Activated CD8-positive, alpha-beta memory T cell treated with anti-CD3 and anti-CD28 coated beads for 36 hours (primary cell): ENCODE data around the gene RAP1A. TPM values are rescaled to one million over a fixed set of nuclear protein-coding genes. Genes with fewer than 3 reads are reported as not detected.

Source experiments
- CTCF ChIA-PET: fragments of 350-600 bp; sonication (Branson Sonifier 250); formaldehyde crosslinking; loops from one replicate; lab custom pipeline; 2021; ENCODE audit warnings: antibody characterized with exemption; lab: Charles Lee
- POLR2A ChIA-PET: fragments of 350-600 bp; sonication (Branson Sonifier 250); formaldehyde crosslinking; loops from one replicate; lab custom pipeline; 2021; ENCODE audit warnings: antibody characterized with exemption; lab: Charles Lee
- total RNA-seq, 2 experiments: library from RNA; stranded (reverse); gene quantifications; one replicate each; pipeline ENCODE4 v1.2.3, GENCODE V29; 2021

RAP1A gene
- total RNA-seq: 100 to 1,000 TPM; 245 to 248 TPM

- CTCF ChIA-PET: interaction anchor here (1.1 to 10.2 kb wide), 6 partner anchors 10 to 138 kb away, joined by 3 to 85 read pairs (median 6); no protein-coding TSS in a partner anchor
- POLR2A ChIA-PET: interaction anchor here (0.6 to 4.0 kb wide), 12 partner anchors 8 to 112 kb away, joined by 3 to 25 read pairs (median 6); no protein-coding TSS in a partner anchor
Measured at GRCh38 chr1:111619635-111620440, at the start of gene RAP1A. Gene RAP1A, plus strand, starts transcription at chr1:111619789. Its CDS starts 71,572 bp downstream, at chr1:111691361.

GRCh38 chr1:111569913-111570312, 49.7 kb upstream of the RAP1A start:
- ChIA-PET POLR2A (no interaction called here), CTCF (interaction anchor here (0.7 kb wide), 1 partner anchor 132 kb away, joined by 3 read pairs; no protein-coding TSS in a partner anchor)

- ChIA-PET CTCF (interaction anchor here (0.8 kb wide), 1 partner anchor 32 kb away, joined by 4 read pairs; no protein-coding TSS in a partner anchor), POLR2A (no interaction called here)
Measured at GRCh38 chr1:111570781-111571181, 48.8 kb upstream of the RAP1A start.

GRCh38 chr1:111571239-111571638, 48.4 kb upstream of the RAP1A start:
- POLR2A ChIA-PET: no interaction called here
- CTCF ChIA-PET: interaction anchor here (0.8 kb wide), 1 partner anchor 32 kb away, joined by 4 read pairs; no protein-coding TSS in a partner anchor

GRCh38 chr1:111571987-111572386, 47.6 kb upstream of the RAP1A start:
- ChIA-PET POLR2A (no interaction called here), CTCF (no interaction called here)

- ChIA-PET CTCF (no interaction called here), POLR2A (no interaction called here)
Measured at GRCh38 chr1:111576547-111576946, 43.0 kb upstream of the RAP1A start.

GRCh38 chr1:111577814-111578213, 41.8 kb upstream of the RAP1A start:
- CTCF ChIA-PET: interaction anchor here (0.7 kb wide), 2 partner anchors 9 to 34 kb away, joined by 3 to 5 read pairs; no protein-coding TSS in a partner anchor
- POLR2A ChIA-PET: no interaction called here

- ChIA-PET POLR2A (no interaction called here), CTCF (no interaction called here)
Measured at GRCh38 chr1:111581166-111581565, 38.4 kb upstream of the RAP1A start.

- POLR2A ChIA-PET: no interaction called here
- CTCF ChIA-PET: interaction anchor here (0.7 to 0.8 kb wide), 2 partner anchors 11 to 66 kb away, joined by 3 to 4 read pairs; no protein-coding TSS in a partner anchor
Measured at GRCh38 chr1:111582016-111582415, 37.6 kb upstream of the RAP1A start.

GRCh38 chr1:111582644-111583618, 36.7 kb upstream of the RAP1A start:
- ChIA-PET POLR2A (interaction anchor here (0.7 kb wide), 1 partner anchor 48 kb away, joined by 5 read pairs; no protein-coding TSS in a partner anchor), CTCF (interaction anchor here (0.7 to 0.8 kb wide), 2 partner anchors 10 to 66 kb away, joined by 3 to 4 read pairs; no protein-coding TSS in a partner anchor)

- ChIA-PET CTCF (interaction anchor here (1.2 kb wide), 1 partner anchor 18 kb away, joined by 4 read pairs; no protein-coding TSS in a partner anchor), POLR2A (no interaction called here)
Measured at GRCh38 chr1:111585447-111586086, 34.0 kb upstream of the RAP1A start.

- POLR2A ChIA-PET: no interaction called here
- CTCF ChIA-PET: no interaction called here
Measured at GRCh38 chr1:111586112-111586511, 33.5 kb upstream of the RAP1A start.

- POLR2A ChIA-PET: interaction anchor here (1.1 to 1.6 kb wide), 2 partner anchors 70 to 79 kb away, joined by 3 to 5 read pairs; no protein-coding TSS in a partner anchor
- CTCF ChIA-PET: interaction anchor here (1.2 to 2.0 kb wide), 4 partner anchors 12 to 80 kb away, joined by 3 to 12 read pairs (median 5); no protein-coding TSS in a partner anchor
Measured at GRCh38 chr1:111587509-111588174, 31.9 kb upstream of the RAP1A start.

- ChIA-PET CTCF (interaction anchor here (1.1 to 3.1 kb wide), 6 partner anchors 12 to 84 kb away, joined by 3 to 23 read pairs (median 5); no protein-coding TSS in a partner anchor), POLR2A (interaction anchor here (1.2 to 2.6 kb wide), 5 partner anchors 11 to 84 kb away, joined by 7 to 55 read pairs (median 18); partner anchors contain the start of gene RAP1A)
Measured at GRCh38 chr1:111591937-111592336, 27.7 kb upstream of the RAP1A start.

- ChIA-PET POLR2A (interaction anchor here (0.5 to 2.6 kb wide), 14 partner anchors 10 to 155 kb away, joined by 3 to 55 read pairs (median 6); partner anchors contain the start of genes INKA2 and RAP1A), CTCF (interaction anchor here (0.5 to 3.1 kb wide), 18 partner anchors 8 to 154 kb away, joined by 3 to 23 read pairs (median 4); partner anchors contain the start of gene INKA2)
Measured at GRCh38 chr1:111592389-111593361, 26.9 kb upstream of the RAP1A start.
